Measurements from ENCODE around the gene KIF3B. TPM values are rescaled to one million over a fixed set of nuclear protein-coding genes. Genes with fewer than 3 reads are reported as not detected.

Gene KIF3B
- total and polyA plus RNA-seq, 2 of the 13 experiments (the other 11 are each of a cell fraction or from before 2014, with no cell fraction given): 23.6 to 28.8 TPM

DNA sequence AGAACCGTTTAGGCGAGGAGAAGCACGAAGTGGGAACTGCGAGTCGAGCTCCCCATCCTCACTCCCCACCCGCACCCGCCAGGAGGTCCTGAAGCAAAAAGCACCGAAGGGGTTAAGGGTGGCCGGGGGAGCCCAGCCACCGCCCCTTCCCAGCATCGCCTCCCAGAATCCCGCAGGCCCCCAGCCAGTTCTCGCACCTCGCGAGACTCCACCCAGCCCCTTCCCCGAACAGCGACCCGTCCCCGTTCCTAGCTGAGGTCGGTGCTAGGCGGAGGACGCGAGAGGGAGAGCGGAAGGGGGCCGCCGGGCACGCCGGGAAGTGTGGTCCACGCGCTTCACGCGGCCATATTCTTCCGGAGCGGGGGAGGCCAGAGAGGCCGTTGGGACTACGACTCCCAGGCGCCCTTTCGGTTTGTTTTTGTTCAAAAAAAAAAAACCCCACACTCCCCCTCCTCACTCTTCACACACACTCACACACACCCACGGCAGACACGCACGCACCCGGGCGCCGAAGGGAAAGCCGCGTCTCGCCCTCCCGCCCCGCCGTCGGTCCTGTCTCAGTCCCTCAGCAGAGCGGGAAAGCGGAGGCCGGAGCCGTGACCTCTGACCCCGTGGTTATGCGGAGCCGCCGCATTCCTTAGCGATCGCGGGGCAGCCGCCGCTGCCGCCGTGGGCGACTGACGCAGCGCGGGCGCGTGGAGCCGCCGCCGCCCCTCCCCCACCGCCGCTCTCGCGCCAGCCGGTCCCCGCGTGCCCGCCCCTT, 80.6 kb downstream of the KIF3B start, which contains the start of gene ASXL1 (continued):
- TF ChIP-seq GATAD1 (CRISPR knock-in tag; IDR thresholded peaks at IDR 0.05) (peak; percentile 95), RCOR2 (CRISPR knock-in tag; IDR thresholded peaks at IDR 0.05) (peak; percentile 75), SRSF1 (optimal IDR thresholded peaks at IDR 0.05; ENCODE audit: low read depth, low read length) (peak; percentile 98), AKAP8 (CRISPR knock-in tag; IDR thresholded peaks at IDR 0.05) (peak; percentile 99), ZNF570 (CRISPR knock-in tag; IDR thresholded peaks at IDR 0.05; ENCODE audit: borderline replicate concordance) (0 out of 2 replicates have a peak, but pooled peaks have one; percentile 50), CHD2 (IDR thresholded peaks at IDR 0.05; ENCODE audit: low read depth, low read length) (peak; percentile 99), NFYC (CRISPR knock-in tag; IDR thresholded peaks at IDR 0.05) (peak; percentile 61), HOXA7 (CRISPR knock-in tag; IDR thresholded peaks at IDR 0.05) (no peak), RFXANK (CRISPR knock-in tag; IDR thresholded peaks at IDR 0.05) (peak; percentile 96), SP5 (CRISPR knock-in tag; IDR thresholded peaks at IDR 0.05; ENCODE audit: borderline replicate concordance, low read depth) (0 out of 2 replicates have a peak, but pooled peaks have one; percentile 65), ZSCAN29 (CRISPR knock-in tag; conservative IDR thresholded peaks at IDR 0.05) (peak; percentile 98), ZBTB3 (CRISPR knock-in tag; IDR thresholded peaks at IDR 0.05; ENCODE audit: borderline replicate concordance, low read depth) (peak; percentile 75; the same call in 1 of the 2 replicates), SP140L (CRISPR knock-in tag; IDR thresholded peaks at IDR 0.05; ENCODE audit: borderline replicate concordance) (no peak; the same call in 1 of the 2 replicates), ZNF556 (CRISPR knock-in tag; IDR thresholded peaks at IDR 0.05; ENCODE audit: borderline replicate concordance) (peak; percentile 100), ZNF883 (CRISPR knock-in tag; IDR thresholded peaks at IDR 0.05; ENCODE audit: not compliant biosample characterization) (peak; percentile 81), ZNF354B (CRISPR knock-in tag; IDR thresholded peaks at IDR 0.05) (no peak)
- TF ChIP-seq, protein P1, sequence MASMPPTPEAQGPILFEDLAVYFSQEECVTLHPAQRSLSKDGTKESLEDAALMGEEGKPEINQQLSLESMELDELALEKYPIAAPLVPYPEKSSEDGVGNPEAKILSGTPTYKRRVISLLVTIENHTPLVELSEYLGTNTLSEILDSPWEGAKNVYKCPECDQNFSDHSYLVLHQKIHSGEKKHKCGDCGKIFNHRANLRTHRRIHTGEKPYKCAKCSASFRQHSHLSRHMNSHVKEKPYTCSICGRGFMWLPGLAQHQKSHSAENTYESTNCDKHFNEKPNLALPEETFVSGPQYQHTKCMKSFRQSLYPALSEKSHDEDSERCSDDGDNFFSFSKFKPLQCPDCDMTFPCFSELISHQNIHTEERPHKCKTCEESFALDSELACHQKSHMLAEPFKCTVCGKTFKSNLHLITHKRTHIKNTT (CRISPR knock-in tag; IDR thresholded peaks at IDR 0.05): 0 out of 2 replicates have a peak, but pooled peaks have one; percentile 41
- TF ChIP-seq, protein P2, sequence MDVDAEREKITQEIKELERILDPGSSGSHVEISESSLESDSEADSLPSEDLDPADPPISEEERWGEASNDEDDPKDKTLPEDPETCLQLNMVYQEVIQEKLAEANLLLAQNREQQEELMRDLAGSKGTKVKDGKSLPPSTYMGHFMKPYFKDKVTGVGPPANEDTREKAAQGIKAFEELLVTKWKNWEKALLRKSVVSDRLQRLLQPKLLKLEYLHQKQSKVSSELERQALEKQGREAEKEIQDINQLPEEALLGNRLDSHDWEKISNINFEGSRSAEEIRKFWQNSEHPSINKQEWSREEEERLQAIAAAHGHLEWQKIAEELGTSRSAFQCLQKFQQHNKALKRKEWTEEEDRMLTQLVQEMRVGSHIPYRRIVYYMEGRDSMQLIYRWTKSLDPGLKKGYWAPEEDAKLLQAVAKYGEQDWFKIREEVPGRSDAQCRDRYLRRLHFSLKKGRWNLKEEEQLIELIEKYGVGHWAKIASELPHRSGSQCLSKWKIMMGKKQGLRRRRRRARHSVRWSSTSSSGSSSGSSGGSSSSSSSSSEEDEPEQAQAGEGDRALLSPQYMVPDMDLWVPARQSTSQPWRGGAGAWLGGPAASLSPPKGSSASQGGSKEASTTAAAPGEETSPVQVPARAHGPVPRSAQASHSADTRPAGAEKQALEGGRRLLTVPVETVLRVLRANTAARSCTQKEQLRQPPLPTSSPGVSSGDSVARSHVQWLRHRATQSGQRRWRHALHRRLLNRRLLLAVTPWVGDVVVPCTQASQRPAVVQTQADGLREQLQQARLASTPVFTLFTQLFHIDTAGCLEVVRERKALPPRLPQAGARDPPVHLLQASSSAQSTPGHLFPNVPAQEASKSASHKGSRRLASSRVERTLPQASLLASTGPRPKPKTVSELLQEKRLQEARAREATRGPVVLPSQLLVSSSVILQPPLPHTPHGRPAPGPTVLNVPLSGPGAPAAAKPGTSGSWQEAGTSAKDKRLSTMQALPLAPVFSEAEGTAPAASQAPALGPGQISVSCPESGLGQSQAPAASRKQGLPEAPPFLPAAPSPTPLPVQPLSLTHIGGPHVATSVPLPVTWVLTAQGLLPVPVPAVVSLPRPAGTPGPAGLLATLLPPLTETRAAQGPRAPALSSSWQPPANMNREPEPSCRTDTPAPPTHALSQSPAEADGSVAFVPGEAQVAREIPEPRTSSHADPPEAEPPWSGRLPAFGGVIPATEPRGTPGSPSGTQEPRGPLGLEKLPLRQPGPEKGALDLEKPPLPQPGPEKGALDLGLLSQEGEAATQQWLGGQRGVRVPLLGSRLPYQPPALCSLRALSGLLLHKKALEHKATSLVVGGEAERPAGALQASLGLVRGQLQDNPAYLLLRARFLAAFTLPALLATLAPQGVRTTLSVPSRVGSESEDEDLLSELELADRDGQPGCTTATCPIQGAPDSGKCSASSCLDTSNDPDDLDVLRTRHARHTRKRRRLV (CRISPR knock-in tag; IDR thresholded peaks at IDR 0.05): peak; percentile 89; the same call in 1 of the 2 replicates
- TF ChIP-seq, protein P3, sequence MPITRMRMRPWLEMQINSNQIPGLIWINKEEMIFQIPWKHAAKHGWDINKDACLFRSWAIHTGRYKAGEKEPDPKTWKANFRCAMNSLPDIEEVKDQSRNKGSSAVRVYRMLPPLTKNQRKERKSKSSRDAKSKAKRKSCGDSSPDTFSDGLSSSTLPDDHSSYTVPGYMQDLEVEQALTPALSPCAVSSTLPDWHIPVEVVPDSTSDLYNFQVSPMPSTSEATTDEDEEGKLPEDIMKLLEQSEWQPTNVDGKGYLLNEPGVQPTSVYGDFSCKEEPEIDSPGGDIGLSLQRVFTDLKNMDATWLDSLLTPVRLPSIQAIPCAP (CRISPR knock-in tag; IDR thresholded peaks at IDR 0.05; ENCODE audit: low read depth): peak; percentile 89; the same call in 1 of the 2 replicates
